DND-41 (cell line): ENCODE data around the gene DEFB132.

Experiments used
- EZH2 ChIP-seq: IDR thresholded peaks from 3 replicates; pipeline ENCODE4 v1.6.1; 2012; ENCODE audit warnings: borderline replicate concordance, low read depth, mild to moderate bottlenecking, moderate library complexity, low read length, inconsistent platforms; ENCODE audit not compliant: severe bottlenecking
- TF ChIP-seq, protein P1 (sequence below): IDR thresholded peaks from 2 replicates; pipeline ENCODE4 v1.5.1; 2012; ENCODE audit warnings: borderline replicate concordance, low read length, moderate library complexity, mild to moderate bottlenecking; ENCODE audit not compliant: poor library complexity, severe bottlenecking; ENCODE audit errors: extremely low read depth

DNA sequence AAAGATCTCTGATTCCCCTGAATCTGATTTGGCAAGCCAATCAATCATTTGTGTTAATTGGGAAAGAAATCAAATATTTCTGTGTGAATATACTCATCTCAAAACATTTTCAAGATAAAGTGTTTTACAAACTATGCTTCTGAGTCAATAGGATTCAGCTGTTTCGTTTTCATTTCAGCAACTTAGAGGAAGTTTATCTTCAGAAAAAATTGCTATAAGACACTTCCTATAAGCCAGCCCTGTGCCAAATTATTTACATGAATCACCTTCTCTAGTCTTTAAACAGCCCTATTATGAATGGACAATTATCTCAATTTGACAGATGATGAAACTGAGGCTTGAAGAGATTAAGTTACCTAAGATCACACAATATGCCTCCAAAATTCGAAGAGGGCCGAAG lies 19.6 kb upstream of the DEFB132 start:
- TF ChIP-seq, protein P1, sequence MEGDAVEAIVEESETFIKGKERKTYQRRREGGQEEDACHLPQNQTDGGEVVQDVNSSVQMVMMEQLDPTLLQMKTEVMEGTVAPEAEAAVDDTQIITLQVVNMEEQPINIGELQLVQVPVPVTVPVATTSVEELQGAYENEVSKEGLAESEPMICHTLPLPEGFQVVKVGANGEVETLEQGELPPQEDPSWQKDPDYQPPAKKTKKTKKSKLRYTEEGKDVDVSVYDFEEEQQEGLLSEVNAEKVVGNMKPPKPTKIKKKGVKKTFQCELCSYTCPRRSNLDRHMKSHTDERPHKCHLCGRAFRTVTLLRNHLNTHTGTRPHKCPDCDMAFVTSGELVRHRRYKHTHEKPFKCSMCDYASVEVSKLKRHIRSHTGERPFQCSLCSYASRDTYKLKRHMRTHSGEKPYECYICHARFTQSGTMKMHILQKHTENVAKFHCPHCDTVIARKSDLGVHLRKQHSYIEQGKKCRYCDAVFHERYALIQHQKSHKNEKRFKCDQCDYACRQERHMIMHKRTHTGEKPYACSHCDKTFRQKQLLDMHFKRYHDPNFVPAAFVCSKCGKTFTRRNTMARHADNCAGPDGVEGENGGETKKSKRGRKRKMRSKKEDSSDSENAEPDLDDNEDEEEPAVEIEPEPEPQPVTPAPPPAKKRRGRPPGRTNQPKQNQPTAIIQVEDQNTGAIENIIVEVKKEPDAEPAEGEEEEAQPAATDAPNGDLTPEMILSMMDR: no peak
- no peak for TF ChIP-seq EZH2
